Mammary epithelial cell (primary cell): Measurements from ENCODE around the gene SORCS1.

Experiments used
- EZH2 ChIP-seq: IDR thresholded peaks from 2 replicates; pipeline ENCODE4 v1.6.1; 2012; ENCODE audit warnings: low read length, inconsistent platforms, borderline replicate concordance
- TF ChIP-seq, protein P1 (sequence below), 2 donors: IDR thresholded peaks in 1 of 2; conservative IDR thresholded peaks in 1 of 2; 2 replicates each; pipeline ENCODE4 v1.5.1; 2011 to 2012; ENCODE audit warnings: inconsistent platforms in 2 of 2, low read length in 2 of 2, mild to moderate bottlenecking in 2 of 2, control low read depth in 1 of 2, low read depth in 1 of 2; ENCODE audit not compliant: insufficient read depth in 1 of 2; ENCODE audit errors: extremely low read depth in 1 of 2

DNA sequence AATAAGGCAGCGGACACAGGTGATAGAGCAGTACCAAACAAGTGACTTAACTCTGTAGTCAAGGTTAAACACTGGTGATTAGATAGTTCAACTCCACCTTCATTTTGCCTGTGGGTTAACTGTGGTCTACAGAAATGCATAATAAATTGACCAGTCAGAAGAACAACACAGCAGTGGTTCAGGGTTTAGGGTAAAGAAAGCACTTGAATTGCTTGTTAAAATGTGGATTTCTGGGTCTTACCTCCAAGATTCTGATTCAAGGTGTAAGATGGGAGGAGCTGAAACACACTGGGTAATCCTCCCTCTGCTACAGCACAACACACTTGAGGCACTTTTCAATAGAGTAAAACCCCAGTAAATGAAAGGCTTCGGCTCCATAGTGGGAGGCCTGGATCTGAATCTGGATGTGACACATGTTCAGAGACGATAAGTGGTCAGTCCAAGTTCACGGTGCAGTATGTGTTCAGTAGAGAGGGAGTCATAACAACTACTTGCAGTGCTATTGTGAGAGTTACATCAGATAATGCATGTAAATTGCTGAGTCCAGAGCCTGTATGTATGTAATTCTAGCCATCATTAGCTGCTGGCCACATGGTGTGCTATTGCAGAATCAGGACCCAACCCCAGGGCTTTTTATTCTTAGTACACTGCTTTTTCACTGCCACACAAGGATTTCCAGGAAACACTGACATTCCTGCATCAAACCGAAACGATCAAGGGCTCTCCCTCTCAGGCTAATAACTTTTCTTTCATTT, 141.7 kb downstream of the SORCS1 start:
- TF ChIP-seq, protein P1, sequence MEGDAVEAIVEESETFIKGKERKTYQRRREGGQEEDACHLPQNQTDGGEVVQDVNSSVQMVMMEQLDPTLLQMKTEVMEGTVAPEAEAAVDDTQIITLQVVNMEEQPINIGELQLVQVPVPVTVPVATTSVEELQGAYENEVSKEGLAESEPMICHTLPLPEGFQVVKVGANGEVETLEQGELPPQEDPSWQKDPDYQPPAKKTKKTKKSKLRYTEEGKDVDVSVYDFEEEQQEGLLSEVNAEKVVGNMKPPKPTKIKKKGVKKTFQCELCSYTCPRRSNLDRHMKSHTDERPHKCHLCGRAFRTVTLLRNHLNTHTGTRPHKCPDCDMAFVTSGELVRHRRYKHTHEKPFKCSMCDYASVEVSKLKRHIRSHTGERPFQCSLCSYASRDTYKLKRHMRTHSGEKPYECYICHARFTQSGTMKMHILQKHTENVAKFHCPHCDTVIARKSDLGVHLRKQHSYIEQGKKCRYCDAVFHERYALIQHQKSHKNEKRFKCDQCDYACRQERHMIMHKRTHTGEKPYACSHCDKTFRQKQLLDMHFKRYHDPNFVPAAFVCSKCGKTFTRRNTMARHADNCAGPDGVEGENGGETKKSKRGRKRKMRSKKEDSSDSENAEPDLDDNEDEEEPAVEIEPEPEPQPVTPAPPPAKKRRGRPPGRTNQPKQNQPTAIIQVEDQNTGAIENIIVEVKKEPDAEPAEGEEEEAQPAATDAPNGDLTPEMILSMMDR (conservative IDR thresholded peaks at IDR 0.05 in 1 of 2, IDR thresholded peaks at IDR 0.05 in 1 of 2; ENCODE audit: extremely low read depth in 1 of 2, insufficient read depth in 1 of 2, low read depth in 1 of 2, low read length in 2 of 2) = no peak
- no peak for TF ChIP-seq EZH2
